ENCODE data around the gene PMEPA1. TPM values are rescaled to one million over a fixed set of nuclear protein-coding genes. Genes with fewer than 3 reads are reported as not detected.

PMEPA1 gene
- total and polyA plus RNA-seq, 10 donors: 4.8 to 15.7 (median 9.2) TPM

DNA sequence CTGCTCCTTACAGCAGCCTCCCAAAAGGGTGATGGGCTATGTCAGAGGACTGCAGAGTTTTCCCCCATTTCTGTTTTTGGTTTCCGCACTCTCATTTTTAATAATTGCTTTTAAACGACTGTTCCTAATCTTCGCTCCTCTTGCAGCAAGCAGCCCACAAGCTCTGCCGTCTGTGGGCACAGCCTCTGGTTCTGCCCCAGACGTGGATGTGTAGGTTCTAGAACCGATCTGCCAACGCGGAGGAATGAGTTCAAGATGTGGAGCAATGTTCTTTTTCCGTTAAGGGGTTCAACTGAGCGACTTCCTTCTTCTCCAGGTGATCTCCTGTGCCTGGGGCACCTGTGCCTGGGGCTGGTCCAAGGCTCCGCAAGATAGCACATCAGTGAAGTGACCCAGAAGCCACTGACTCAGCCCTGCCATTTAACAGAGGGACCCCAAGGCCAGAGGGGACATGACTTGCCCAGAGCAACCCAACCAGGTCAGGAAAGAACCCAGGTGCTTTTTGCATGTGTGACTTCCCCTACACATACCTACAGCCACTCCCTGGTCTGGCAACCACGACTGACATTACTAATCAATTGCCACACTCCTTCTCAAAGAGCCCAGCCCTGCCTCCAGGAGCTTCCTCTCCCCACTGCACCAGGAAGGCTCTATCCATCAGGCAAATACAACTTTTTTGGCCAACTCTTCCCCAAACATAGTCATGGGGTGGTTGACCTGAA lies 22.7 kb downstream of the PMEPA1 start:
- Histone ChIP-seq H3K27ac (no peak overlapping the region), H3K36me3 (no peaks in the 10 kb centered on the region), H3K4me1 (peaks cover 0 to 88% (median 41%) of the 10 kb centered on the region in 6 donors), H3K4me3 (no peak overlapping the region), H3K27me3 (replicated peaks in 1 of 7) (no peaks in the 10 kb centered on the region), H3K9me3 (no peaks in the 10 kb centered on the region)
- no peak for TF ChIP-seq POLR2AphosphoS5 (IDR thresholded peaks at IDR 0.05)
- 81 to 89% (median 86%) methylated on average over 12 of the region's 12 CpGs for WGBS, 5 donors
- intact Hi-C loops (cut with DNase I; ENCODE audit: low total_unique reads): no loop called here
- no peak for DNase-seq

DNA sequence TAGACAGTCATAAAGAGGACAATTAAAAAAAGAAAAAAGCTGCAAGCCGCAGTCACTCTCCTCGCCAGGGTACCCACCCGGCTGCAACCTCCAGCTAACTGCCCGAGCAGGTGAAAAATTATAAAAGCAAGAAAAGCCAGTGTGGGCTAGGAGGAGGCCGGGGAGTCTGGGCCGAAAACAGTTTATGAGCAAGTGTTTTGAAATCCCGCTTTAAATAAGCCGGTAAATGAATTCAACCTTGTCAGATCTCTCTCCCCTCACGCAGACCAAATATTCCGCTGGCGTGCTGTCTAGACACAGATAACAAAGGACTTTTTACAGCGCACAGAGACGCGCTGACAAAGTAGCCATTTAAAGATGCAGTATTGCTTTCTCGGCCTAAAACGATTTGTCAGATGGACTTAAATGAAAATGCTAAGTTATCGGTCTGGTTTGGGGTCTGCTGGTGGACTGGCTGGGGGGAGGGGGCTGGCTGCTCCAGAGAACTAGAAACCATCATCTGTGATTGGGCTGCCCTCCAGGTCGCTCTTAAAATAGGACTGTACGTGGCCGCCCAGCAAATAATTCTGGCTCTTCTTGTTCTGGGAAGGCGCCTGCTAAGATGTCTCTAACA lies 24.6 kb downstream of the PMEPA1 start:
- no peak for DNase-seq
- TF ChIP-seq POLR2AphosphoS5 (IDR thresholded peaks at IDR 0.05): no peak
- no peaks in the 10 kb centered on the region for H3K9me3 ChIP-seq
- H3K4me3 ChIP-seq: no peak overlapping the region
- intact Hi-C loops (cut with DNase I; ENCODE audit: low total_unique reads): no loop called here
- H3K36me3 ChIP-seq: no peaks in the 10 kb centered on the region
- peaks cover 11 to 92% (median 55%) of the 10 kb centered on the region in 6 donors for H3K4me1 ChIP-seq
- H3K27me3 ChIP-seq (replicated peaks in 1 of 7): no peaks in the 10 kb centered on the region
- whole genome bisulfite sequencing, 5 donors: 87 to 96% (median 89%) methylated on average over 21 of the region's 21 CpGs
- H3K27ac ChIP-seq: no peak overlapping the region

DNA sequence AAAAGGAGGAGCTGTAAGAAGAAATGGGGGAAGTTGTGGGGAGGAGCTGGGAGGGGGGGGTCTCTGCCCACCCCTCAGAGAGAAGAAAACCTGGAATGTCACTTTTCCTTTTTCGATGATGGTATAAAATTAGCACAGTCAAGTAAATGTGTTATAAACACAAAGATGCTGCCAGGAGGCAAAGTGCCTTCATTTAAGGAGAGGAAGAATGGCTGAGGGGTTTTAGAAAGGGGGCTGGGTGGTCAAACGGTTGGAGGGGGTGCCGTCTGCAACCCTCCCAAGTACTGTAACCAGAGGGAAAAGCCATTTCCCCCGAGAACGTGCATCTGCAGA lies 25.0 kb downstream of the PMEPA1 start:
- DNase-seq: no peak
- H3K36me3 ChIP-seq: no peaks in the 10 kb centered on the region
- intact Hi-C loops (cut with DNase I; ENCODE audit: low total_unique reads): no loop called here
- H3K4me3 ChIP-seq: no peak overlapping the region
- no peak for TF ChIP-seq POLR2AphosphoS5 (IDR thresholded peaks at IDR 0.05)
- TF ChIP-seq POLR2A (IDR thresholded peaks at IDR 0.05): no peak
- TF ChIP-seq, protein P1, sequence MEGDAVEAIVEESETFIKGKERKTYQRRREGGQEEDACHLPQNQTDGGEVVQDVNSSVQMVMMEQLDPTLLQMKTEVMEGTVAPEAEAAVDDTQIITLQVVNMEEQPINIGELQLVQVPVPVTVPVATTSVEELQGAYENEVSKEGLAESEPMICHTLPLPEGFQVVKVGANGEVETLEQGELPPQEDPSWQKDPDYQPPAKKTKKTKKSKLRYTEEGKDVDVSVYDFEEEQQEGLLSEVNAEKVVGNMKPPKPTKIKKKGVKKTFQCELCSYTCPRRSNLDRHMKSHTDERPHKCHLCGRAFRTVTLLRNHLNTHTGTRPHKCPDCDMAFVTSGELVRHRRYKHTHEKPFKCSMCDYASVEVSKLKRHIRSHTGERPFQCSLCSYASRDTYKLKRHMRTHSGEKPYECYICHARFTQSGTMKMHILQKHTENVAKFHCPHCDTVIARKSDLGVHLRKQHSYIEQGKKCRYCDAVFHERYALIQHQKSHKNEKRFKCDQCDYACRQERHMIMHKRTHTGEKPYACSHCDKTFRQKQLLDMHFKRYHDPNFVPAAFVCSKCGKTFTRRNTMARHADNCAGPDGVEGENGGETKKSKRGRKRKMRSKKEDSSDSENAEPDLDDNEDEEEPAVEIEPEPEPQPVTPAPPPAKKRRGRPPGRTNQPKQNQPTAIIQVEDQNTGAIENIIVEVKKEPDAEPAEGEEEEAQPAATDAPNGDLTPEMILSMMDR (IDR thresholded peaks at IDR 0.05 in 8 of 11, conservative IDR thresholded peaks at IDR 0.05 in 3 of 11): no peak
- WGBS, 5 donors: 56 to 71% (median 62%) methylated on average over 5 of the region's 5 CpGs
- H3K4me1 ChIP-seq: peaks cover 16 to 96% (median 60%) of the 10 kb centered on the region in 6 donors
- H3K9me3 ChIP-seq: no peaks in the 10 kb centered on the region
- H3K27ac ChIP-seq: no peak overlapping the region
- no peaks in the 10 kb centered on the region for H3K27me3 ChIP-seq (replicated peaks in 1 of 7)

DNA sequence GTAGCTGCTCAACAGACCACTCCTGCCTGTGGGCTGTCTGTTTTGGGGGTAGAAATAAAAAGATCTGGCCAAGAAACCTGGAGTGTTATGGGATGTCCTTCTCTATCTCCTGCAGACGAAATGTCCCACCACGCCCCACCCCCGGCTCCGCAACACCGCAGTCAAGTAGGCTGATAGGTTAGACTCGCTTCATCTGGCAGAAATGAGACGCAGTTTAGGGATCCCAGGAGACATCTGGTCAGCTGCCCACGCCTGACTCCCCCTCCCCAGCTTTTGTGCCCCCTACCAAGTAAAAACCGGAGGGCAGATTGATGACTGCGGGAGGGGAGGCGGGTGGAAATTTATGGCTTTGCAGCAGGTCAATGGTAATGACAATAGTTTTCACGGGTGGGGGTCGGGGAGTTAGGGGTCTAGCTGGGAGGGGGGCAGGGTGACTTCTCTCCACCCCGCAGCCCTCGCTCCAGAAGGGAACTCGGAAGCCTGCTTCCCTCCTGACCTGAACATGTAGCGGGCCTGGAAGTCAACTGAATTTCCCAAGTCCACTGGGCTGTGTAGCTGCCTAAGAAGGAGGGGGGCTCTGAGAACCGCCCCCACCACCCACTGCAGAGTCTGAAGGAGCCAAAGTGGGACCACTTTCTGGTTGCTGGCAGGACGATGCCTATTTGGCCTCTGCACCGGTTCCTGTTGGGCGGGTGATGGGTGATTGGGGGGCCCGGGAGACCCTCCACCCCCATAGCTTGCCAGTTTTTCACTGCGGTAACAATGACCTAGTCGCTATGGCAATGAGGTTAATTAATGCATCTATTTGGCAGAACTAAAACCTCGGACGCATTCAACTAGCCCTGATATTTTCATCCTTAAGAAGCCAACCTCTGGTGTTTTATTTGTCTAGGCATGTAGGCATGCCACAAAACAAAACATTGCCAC lies 25.7 kb downstream of the PMEPA1 start:
- intact Hi-C loops (cut with DNase I; ENCODE audit: low total_unique reads): no loop called here
- Histone ChIP-seq H3K27ac (no peak overlapping the region), H3K27me3 (replicated peaks in 1 of 7) (no peaks in the 10 kb centered on the region), H3K4me1 (peaks cover 16 to 100% (median 65%) of the 10 kb centered on the region in 6 donors), H3K4me3 (no peak overlapping the region), H3K9me3 (no peaks in the 10 kb centered on the region), H3K36me3 (no peaks in the 10 kb centered on the region)
- TF ChIP-seq, protein P1 (IDR thresholded peaks at IDR 0.05 in 8 of 11, conservative IDR thresholded peaks at IDR 0.05 in 3 of 11): no peak
- no peak for TF ChIP-seq POLR2A (IDR thresholded peaks at IDR 0.05)
- TF ChIP-seq POLR2AphosphoS5 (IDR thresholded peaks at IDR 0.05): no peak
- DNase-seq: no peak
- 84 to 87% (median 86%) methylated on average over 22 to 26 of the region's 26 CpGs for WGBS, 5 donors
